Nephron (organoid): ENCODE results near the gene TRAT1.

Source experiments
- H3K27ac Mint-ChIP-seq, 3 experiments: 2 replicates each; pipeline ENCODE4 v1.8.0; 2020; ENCODE audit warnings: mixed read lengths in 3 of 3, mild to moderate bottlenecking in 2 of 3, moderate library complexity in 1 of 3
- H3K27me3 Mint-ChIP-seq: 2 replicates; pipeline ENCODE4 v1.8.0; 2021; ENCODE audit warnings: low read depth, mild to moderate bottlenecking, moderate library complexity, mixed read lengths
- H3K36me3 Mint-ChIP-seq: 2 replicates; pipeline ENCODE4 v1.8.0; 2020; ENCODE audit warnings: low read depth, mixed read lengths
- H3K4me1 Mint-ChIP-seq: 2 replicates; pipeline ENCODE4 v1.8.0; 2020; ENCODE audit warnings: mixed read lengths
- H3K4me3 Mint-ChIP-seq, 3 experiments: 2 replicates each; pipeline ENCODE4 v1.8.0; 2020; ENCODE audit warnings: mild to moderate bottlenecking in 3 of 3, mixed read lengths in 3 of 3, moderate library complexity in 2 of 3
- H3K9me3 Mint-ChIP-seq: 2 replicates; pipeline ENCODE4 v1.8.0; 2020; ENCODE audit warnings: mixed read lengths
- TF ChIP-seq, protein P1 (sequence below), 3 experiments: fragments of 200-600 bp; sonication (generic); IDR thresholded peaks; one replicate each; pipeline ENCODE4 v1.5.0; 2021; ENCODE audit warnings: antibody characterized with exemption in 3 of 3; ENCODE audit not compliant: unreplicated experiment in 3 of 3

TRAT1 gene

DNA sequence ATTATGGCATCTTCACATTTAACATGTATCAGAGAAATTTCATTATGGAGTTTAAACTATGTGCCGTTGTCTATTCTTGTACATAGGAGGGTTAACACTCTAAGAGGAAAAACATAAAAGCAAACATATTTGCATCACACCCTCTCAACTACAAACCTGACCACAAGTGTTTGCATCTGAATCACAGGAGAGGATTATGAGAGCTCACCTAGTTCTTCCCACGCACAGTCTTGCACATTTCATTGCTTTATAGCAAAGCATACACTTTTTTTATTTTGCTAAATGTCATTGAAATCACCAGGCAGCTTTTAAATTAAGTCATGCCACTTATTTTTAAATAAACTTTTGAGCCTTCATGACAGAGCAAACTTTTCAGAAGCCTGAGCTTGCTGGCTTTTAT is 12.5 kb downstream of the TRAT1 start:
- Mint-ChIP-seq H3K9me3 (no peaks in the 10 kb centered on the region), H3K4me1 (no peaks in the 10 kb centered on the region), H3K4me3 (no peak overlapping the region), H3K27me3 (peaks cover 5% of the 10 kb centered on the region), H3K36me3 (no peaks in the 10 kb centered on the region), H3K27ac (no peak overlapping the region)
- TF ChIP-seq, protein P1, sequence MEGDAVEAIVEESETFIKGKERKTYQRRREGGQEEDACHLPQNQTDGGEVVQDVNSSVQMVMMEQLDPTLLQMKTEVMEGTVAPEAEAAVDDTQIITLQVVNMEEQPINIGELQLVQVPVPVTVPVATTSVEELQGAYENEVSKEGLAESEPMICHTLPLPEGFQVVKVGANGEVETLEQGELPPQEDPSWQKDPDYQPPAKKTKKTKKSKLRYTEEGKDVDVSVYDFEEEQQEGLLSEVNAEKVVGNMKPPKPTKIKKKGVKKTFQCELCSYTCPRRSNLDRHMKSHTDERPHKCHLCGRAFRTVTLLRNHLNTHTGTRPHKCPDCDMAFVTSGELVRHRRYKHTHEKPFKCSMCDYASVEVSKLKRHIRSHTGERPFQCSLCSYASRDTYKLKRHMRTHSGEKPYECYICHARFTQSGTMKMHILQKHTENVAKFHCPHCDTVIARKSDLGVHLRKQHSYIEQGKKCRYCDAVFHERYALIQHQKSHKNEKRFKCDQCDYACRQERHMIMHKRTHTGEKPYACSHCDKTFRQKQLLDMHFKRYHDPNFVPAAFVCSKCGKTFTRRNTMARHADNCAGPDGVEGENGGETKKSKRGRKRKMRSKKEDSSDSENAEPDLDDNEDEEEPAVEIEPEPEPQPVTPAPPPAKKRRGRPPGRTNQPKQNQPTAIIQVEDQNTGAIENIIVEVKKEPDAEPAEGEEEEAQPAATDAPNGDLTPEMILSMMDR (IDR thresholded peaks at IDR 0.05; ENCODE audit: unreplicated experiment in 3 of 3) = no peak

DNA sequence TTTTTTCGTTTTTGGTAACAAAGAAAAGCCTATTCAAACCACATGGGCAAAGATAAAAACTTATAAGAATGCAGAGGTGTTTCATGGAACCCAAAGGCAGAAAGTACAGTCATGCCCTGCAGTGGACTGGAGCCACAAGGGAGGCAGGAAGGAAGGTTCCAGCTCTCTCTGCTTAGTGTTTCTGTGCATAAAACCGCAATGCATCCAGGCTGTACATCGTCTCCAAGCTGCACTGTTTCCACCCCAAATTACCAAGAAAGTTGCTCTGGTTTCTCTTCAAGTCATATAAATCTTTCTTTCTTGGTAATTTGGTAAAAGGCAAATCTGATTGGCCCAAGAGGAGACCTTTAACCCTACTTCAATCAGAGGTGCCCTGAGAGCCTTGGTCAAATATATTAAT is 15.8 kb downstream of the TRAT1 start:
- H3K36me3 Mint-ChIP-seq = no peaks in the 10 kb centered on the region
- H3K27ac Mint-ChIP-seq = no peak overlapping the region
- TF ChIP-seq, protein P1 (IDR thresholded peaks at IDR 0.05; ENCODE audit: unreplicated experiment in 3 of 3) = no peak
- H3K4me1 Mint-ChIP-seq = no peaks in the 10 kb centered on the region
- no peak overlapping the region for H3K4me3 Mint-ChIP-seq
- H3K9me3 Mint-ChIP-seq = no peaks in the 10 kb centered on the region
- peaks cover 5% of the 10 kb centered on the region for H3K27me3 Mint-ChIP-seq

GRCh38 chr3:108845709-108846293 is 23.2 kb downstream of the TRAT1 start:
- Mint-ChIP-seq H3K4me3 (no peak overlapping the region), H3K36me3 (no peaks in the 10 kb centered on the region), H3K27me3 (no peaks in the 10 kb centered on the region), H3K9me3 (no peaks in the 10 kb centered on the region), H3K27ac (no peak overlapping the region), H3K4me1 (no peaks in the 10 kb centered on the region)
- TF ChIP-seq, protein P1 (IDR thresholded peaks at IDR 0.05; ENCODE audit: unreplicated experiment in 3 of 3) = no peak

DNA sequence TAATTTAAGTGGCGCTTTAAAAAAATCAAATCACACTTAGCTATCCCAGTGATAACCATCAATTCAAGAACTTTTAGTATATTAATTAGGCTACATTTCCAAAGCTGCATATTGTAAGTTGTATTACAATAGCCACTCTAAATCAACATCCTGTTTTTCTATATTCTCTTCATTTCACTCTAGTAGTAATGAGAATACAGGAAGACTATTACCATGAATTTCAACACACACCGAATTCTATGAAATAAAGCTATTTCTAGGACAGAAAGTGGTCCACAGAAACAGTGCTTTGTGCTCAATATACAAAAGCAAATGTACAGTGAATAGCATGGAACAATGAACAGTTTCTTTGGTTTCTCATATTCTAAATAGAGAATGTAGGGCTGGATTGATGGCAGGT is 24.6 kb downstream of the TRAT1 start:
- no peak overlapping the region for H3K4me3 Mint-ChIP-seq
- H3K9me3 Mint-ChIP-seq = no peaks in the 10 kb centered on the region
- H3K27me3 Mint-ChIP-seq = no peaks in the 10 kb centered on the region
- H3K36me3 Mint-ChIP-seq = no peaks in the 10 kb centered on the region
- no peak overlapping the region for H3K27ac Mint-ChIP-seq
- TF ChIP-seq, protein P1 (IDR thresholded peaks at IDR 0.05; ENCODE audit: unreplicated experiment in 3 of 3) = no peak
- no peaks in the 10 kb centered on the region for H3K4me1 Mint-ChIP-seq

GRCh38 chr3:108849075-108849474 is 26.5 kb downstream of the TRAT1 start:
- Mint-ChIP-seq H3K4me3 (no peak overlapping the region), H3K36me3 (no peaks in the 10 kb centered on the region), H3K4me1 (no peaks in the 10 kb centered on the region), H3K27me3 (no peaks in the 10 kb centered on the region), H3K9me3 (no peaks in the 10 kb centered on the region), H3K27ac (no peak overlapping the region)
- TF ChIP-seq, protein P1 (IDR thresholded peaks at IDR 0.05; ENCODE audit: unreplicated experiment in 3 of 3) = no peak

- Mint-ChIP-seq H3K4me1 (no peaks in the 10 kb centered on the region), H3K4me3 (no peak overlapping the region), H3K9me3 (no peaks in the 10 kb centered on the region), H3K27me3 (no peaks in the 10 kb centered on the region), H3K27ac (no peak overlapping the region), H3K36me3 (no peaks in the 10 kb centered on the region)
- TF ChIP-seq, protein P1 (IDR thresholded peaks at IDR 0.05; ENCODE audit: unreplicated experiment in 3 of 3) = no peak
Observed at GRCh38 chr3:108861401-108861800, 38.8 kb downstream of the TRAT1 start.
